PFSK-1 (cell line): ENCODE data around the gene HS3ST3A1.

Source experiments
- FOXP2 ChIP-seq: optimal IDR thresholded peaks from 2 replicates; pipeline ENCODE3; 2011; ENCODE audit warnings: borderline replicate concordance, control low read depth, inconsistent platforms; ENCODE audit not compliant: insufficient read depth; ENCODE audit errors: extremely low read length, extremely low read depth
- POLR2AphosphoS5 ChIP-seq: IDR thresholded peaks from 2 replicates; pipeline ENCODE4 v1.6.1; 2012; ENCODE audit warnings: low read depth, mild to moderate bottlenecking, control low read depth, low read length, moderate library complexity
- REST ChIP-seq, 2 experiments: IDR thresholded peaks; 2 replicates each; pipeline versions ENCODE4 v1.6.1 to v1.8.0; 2011 to 2012; ENCODE audit warnings: low read depth in 2 of 2, low read length in 2 of 2, control low read depth in 1 of 2, inconsistent platforms in 1 of 2, mild to moderate bottlenecking in 1 of 2, moderate library complexity in 1 of 2; ENCODE audit not compliant: insufficient read depth in 1 of 2
- SIN3A ChIP-seq: IDR thresholded peaks from 2 replicates; pipeline ENCODE4 v1.6.1; 2012; ENCODE audit warnings: mild to moderate bottlenecking, low read length, moderate library complexity, borderline replicate concordance; ENCODE audit not compliant: insufficient read depth
- TAF1 ChIP-seq: IDR thresholded peaks from 2 replicates; pipeline ENCODE4 v1.6.1; 2012; ENCODE audit warnings: low read length, control low read depth, borderline replicate concordance; ENCODE audit not compliant: insufficient read depth

Gene HS3ST3A1

GRCh38 chr17:13457783-13458182 is 143.9 kb downstream of the HS3ST3A1 start:
- TF ChIP-seq SIN3A (no peak), TAF1 (no peak), FOXP2 (no peak), POLR2AphosphoS5 (no peak), REST (IDR thresholded peaks at IDR 0.05; ENCODE audit: insufficient read depth in 1 of 2, low read depth in 2 of 2, low read length in 2 of 2) (no peak)
